ENCODE data around the gene RPA3.
A peak's percentile ranks its signal among the peaks of the same experiment; 100 is the strongest.

The RPA3 gene

DNA sequence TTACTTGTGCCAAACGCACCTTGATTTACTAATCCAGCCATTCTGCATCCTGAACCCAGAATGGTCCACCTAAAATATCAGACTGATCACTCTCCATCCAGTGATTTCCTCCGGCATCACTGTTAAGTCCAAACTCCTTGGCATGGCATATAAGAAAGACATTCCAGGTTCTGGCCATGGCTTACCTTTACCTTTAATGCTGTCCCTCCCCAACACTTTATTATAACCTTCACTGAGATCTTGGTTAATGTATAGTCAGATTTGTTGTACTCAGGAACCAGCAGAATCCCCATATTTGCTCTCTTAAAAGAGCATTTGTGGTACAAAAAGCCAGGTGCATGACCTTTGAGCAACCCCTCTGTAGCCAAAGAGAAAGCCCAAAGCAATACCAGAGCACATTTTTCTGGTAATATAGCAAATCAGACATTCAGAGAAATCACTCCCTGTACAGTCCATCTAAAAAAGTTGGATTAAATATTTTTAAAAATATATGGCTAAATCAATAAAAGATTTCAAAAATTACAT, 67.7 kb downstream of the RPA3 start:
- no peak for DNase-seq

DNA sequence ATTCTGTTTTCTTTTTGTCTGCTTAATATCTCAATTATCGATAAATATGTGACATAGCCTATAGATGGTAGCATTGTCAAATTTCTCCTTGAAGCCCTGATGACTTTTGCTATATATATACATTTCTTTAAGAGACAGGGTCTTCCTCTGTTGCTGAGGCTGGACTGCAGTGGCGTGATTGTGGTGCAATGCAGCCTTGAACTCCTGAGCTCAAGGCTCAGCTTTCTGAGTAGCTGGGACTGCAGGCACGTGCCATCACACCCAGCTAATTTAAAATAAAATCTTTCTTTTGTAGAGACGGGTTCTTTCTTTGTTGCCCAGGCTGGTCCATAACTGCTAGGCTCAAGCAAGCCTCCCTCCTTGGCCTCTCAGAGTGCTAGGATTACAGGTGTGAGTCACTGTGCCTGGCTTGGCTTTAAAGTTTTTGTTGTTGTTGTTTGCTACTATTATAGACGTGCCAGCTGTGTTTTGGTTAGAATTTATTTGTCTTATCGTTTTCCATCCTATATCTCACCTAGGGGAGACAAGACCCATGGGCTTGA, 70.8 kb downstream of the RPA3 start:
- no peak for DNase-seq

DNA sequence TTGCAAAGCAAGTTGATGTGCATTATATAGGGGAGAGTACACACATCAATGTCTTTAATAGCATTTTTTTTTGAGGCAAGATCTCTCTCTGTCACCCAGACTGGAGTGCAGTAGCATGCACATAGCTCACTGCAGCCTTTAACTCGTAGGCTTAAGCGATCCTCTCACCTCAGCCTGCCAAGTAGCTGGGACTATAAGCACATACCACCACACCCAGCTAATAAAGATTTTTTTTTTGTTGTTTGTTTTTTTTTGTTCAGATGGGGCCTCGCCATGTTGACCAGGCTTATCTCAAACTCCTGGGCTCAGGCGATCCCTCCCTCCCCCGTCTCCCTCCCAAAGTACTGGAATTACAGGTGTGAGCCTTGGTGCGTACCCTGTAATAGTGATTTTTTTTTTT, 76.3 kb downstream of the RPA3 start:
- DNase-seq: no peak

DNA sequence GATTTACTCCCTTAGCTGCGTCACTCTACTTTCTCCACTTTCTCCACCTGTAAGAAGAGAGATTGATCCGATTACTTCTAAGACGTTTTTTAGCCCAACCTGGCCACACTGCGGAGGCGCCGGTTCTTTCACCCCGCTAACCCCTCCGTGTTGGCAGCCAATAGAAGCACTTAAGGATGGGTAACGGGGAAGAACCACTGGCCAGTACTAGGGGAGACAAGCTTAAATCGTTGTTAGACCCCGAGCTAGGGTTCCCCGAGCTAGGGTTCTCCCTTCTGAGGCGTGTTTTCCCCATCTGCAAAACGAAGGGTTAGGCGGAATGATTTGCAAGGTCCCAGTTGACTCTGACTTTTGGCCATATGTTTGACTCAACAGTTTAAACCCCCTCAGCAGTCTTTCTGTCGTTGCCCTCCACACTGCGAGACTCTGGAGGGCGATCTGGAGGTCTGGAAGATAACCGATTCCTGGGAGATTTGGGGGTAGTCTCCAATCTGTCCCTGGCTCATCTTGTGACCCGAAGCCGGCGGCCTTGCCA, 77.2 kb downstream of the RPA3 start:
- DNase-seq: peak; percentile 4

DNA sequence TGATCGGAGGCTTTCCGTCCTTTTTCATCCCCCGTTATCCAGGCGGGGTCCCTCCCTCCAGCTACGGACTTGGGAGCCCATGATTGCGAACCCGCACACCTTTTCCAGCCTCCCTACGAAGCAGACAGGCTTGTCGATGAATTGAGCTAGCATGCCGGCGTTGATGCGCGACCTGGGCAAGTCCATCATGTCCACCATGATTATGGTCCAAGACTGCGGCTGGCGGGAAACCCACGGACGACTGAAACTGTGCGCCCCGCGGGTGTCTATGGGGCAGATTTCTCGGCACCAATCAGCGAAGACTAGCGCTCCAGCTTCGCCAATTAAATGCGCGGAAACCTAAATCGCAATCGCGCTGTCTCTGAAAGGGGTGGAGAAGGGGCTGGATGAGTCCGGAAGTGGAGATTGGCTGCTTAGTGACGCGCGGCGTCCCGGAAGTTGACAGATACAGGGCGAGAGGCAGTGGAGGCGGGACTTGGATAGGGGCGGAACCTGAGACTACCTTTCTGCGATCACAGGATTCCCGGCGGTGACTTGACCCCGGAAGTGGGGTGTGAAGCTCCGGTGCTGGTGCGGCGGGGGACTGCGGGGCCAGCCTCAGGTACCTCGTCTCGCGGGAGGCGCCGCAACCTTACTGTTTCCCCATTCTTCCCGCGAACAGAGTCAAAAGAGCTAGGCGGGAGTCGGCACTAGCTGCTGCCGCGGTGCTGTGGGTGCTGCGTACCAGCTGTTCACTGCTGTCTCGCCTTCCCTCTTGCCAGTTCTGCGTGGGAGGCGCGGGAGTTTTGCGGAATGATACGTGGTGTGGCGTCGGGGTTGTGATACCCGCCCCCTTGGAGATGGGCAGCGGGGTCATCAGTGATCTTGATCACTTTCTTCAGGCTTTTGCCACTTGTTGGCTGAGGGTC, 77.9 kb downstream of the RPA3 start, which contains the start of gene UMAD1:
UMAD1 (plus strand) TSS at position 532 of the 908 bp plus-strand sequence. CDS start 32,620 bp downstream, outside the sequence.
- peak; percentile 98 for DNase-seq

DNA sequence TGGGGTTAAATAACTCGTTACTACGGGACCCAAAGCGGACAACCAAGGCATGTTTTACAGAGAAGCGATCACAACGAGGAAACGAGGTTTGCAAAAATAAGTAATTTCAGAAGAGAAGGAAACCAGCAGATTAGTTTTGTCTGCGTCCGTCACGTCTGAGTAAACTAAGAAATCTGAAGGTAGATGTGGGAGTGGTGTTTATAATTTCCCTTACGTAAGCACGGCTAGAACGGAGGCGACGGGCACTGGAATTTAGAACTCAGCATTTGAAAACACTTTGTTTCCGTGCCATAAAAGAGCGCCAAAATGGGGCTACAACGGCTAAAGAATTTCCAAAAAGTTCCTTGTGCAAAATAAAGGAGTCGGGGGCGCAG, 78.6 kb downstream of the RPA3 start:
- peak; percentile 57 for DNase-seq

DNA sequence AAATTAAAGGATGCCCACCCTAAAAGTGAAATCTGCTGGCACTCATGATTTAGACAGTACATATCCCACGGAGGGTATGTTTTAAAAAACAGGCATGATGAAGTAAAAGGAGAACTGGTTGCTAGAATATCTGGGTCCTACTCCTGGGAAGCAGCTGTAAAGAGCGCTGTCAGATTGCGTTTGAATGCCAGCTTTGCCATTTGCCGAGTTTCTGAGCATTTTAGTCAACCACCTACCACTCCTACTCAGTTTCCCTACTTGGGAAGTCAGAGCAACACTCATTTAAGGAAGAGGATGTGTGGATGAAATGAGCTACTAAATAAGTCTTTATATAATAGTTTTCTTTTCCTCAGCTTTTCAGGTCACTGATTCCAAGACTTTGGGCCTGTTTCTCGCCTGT, 79.0 kb downstream of the RPA3 start:
- no peak for DNase-seq

DNA sequence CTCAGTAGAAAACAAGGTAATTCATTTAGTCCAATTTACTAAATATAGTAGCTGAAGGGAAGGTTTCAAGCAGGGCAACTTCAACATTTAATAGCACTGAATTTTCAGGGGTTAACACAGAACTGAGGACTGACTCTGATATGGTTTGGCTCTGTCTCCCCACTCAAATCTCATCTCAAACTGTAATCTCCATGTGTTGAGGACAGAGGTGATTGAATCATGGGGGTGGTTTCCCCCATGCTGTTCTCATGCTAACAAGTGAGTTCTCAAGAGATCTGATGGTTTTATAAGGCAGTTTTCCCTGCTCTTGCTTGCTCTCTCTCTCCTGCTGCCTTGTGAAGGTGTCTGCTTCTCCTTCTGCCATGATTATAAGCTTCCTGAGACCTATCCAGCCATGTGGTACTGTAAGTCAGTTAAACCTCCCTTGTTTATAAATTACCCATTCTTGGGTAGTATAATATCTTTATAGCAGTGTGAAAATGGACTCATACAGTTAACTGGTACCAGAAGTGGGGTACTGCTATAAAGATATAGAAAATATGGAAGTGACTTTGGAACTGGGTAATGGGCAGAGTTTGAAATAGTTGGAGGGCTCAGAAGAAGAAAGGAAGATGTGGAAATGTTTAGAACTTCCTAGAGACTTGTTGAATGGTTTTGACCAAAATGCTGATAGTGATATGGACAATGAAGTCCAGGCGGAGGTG, 87.6 kb downstream of the RPA3 start:
- no peak for DNase-seq

DNA sequence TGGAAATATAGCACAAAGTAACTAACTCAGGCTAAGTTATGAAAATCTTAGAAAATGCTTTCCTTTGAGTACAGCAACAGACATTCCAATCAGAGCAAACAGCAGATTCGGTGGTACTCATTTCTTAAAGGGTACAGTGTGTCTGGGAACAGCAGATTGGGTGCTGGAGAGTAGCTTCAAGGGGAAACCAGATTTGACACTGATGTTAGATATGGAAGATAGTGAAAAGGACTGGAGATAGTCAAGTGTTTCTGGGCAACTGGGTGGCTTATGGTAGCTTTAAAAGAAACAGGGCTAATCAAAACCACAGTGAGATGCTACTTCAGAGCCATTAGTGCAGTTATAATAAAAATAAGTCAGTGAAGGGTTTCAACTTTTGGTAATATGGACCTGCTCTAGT, 89.9 kb downstream of the RPA3 start:
- no peak for DNase-seq

DNA sequence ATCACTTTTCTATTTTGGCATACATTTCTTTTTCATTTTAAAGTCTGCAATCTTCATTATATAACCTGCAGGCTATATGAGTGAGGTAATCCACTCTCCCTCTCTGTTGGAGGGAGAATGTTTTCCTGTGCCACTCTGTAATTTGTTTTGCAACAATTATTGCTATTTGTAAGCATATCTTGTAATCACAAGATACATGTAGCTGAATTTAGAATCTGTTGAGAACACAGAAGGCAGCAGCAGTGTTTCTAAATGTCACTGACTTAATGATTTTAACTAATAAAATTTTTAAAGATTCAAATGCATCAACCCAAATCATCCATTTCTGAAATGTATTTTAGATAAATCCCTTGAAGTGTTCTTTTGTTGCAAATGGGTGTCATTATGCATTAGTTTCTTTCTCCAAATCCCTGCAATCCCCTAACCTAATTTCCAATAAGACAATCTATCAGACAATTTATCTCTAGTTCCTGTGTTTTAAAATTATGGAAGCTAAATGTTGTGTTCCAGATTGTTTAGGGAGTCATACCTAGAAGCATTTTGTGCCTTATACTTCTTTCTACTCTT, 97.7 kb downstream of the RPA3 start:
- no peak for DNase-seq

DNA sequence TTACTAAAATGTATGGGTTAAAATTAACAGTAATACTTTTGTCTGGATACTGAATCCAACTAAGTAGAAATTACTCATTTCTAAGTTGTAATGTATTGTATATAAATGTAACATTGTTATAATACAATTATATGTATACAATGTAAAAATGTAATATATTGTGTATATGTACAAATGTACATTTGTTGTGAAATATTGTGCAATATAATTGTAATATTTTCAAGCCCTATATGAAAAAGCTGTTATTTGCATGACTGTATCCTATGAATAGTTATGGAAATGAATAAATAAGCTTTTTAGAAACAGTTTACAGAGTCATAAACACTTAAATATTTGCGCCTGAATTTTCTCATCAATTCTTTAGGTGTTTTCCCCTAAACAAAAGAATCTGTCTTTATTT, 98.2 kb downstream of the RPA3 start:
- no peak for DNase-seq

DNA sequence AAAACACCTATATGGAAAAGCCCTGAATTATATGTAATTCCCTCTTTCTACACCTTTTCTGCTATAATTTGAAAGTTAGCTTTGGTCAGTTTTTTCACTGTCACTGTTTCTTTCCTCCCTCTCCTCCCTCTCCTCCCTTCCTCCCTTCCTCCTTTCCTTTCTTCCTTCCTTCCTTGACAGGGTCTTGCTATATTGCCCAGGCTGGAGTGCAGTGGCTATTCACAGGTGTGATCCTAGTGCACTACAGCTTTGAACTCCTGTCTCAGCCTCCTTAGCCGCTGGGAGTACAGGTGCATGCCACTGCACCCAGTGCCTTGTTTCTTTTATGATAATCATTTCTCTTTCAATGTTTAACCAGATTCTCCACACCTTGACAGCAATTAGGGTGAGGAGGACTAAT, 100.0 kb downstream of the RPA3 start:
- DNase-seq: no peak

DNA sequence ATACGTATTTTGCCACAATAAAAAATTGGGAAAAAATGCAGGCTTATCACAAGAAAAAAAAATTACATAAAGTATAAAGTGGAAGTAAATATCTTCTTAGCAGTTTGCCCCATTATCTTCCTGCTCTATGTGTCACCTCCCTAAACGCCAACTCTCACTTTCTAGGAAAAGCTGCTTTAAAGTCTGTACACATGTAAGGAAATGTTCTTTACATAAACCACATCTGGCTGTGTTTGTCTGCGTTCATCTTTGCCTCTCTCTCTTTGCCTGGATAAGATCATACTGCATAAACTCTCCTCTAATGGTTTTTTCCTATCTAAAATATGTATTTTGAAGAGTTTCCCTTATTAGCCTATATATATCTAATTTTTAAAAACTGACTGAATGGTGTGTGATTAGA, 100.9 kb downstream of the RPA3 start:
- no peak for DNase-seq

DNA sequence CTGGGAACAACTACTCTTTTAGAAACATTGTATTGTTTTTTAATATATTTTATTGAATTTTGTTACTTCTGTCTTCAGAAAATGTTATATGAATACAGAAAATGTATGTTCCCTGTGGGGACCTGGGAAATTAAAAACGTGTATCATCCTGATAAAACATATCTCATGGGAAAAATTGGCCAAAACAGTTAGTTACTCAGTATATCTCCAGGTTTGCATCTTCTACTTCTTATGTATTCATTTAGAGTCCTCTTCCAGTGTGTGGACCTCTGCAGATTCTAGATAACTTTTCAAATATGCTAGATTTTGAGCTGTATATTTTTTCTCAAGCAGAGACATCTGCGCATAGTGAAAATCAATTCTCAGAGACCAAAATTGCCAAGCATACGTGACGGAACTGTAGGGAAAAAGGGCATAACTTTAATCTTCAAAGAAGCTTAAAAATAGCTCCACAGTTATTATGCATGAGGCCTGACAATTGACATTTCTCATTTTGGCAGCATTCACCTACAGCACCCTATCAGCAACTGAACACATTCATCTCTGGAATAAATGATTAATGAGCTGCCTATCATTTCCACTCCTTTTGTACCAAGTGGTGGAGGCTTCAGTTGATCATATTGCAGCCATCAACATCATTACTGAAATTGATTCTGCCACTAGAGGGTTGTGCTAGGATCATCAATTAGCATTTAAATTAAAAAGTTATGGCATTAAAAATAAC, 104.2 kb downstream of the RPA3 start:
- no peak for DNase-seq

DNA sequence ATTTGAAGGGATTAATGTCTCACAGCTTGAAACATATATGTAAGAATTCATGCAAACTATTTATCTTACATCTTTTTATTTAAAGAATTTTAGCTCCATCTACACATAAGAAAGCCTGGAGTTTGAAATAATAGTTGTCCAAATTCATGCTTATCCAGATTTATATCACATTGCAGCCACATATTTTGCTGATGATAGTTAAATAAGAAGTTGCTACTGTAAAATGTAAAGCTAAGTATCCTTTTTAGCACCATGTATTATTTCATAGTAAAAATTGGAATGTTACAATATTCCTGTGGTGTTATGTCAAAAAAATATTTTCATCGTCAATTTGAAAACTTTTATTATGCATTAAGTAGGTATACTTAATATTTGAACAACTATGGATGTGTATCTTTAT, 105.2 kb downstream of the RPA3 start:
- DNase-seq: no peak

DNA sequence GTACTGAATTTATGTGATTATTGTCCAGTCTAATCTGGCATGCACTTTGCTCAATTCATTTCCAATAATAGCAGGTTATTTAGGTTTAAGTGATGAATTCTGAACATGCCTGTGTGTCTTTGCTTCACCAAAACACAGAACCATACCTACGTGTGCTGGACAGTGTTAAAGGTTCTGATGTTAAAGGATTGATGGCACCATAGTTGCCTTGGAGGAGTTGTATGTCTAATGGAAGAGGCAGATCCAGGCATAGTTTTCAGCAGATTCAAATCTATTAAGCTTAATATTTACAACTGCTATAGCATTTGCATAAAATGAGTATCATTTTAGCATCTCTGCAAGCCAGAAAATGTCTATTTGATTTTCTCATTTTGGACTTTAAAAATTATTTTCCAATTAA, 105.9 kb downstream of the RPA3 start:
- DNase-seq: no peak

DNA sequence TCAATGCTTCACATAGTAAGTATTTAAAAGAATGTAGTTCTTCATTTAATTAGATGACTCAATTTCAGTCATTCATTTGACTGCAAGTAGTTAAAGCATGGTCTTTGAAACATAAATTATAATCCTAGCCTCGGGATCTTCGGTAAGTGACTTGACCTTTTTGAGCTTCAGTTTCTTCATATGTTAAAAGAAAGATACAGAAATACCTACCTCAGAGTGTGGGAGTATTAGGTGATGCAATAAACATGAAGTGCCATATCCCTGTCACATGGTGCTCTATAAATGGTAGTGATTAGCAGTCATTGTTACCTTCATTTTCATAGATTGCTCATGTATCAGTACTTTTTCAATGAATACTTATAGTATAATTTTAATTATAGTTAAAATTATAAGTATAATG, 109.1 kb downstream of the RPA3 start:
- DNase-seq: no peak

DNA sequence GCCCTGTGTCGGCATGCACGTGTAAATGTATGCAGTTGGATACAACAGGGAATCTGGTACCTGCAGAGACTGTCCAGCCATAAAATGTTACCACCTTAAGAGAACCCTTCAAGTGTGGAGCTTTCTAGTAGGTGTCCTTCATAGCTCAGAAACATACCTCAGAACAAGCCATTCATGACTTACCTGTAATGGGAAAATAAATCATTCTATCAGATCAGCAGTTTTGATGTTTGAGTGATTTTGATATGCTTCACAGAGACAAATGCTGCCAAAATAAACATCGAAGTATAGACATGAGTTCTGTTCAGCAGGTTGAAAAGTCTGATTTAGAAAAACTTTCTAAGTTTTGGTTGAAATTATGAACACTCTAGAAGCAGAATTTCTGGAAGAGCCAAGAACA, 111.4 kb downstream of the RPA3 start:
- no peak for DNase-seq

DNA sequence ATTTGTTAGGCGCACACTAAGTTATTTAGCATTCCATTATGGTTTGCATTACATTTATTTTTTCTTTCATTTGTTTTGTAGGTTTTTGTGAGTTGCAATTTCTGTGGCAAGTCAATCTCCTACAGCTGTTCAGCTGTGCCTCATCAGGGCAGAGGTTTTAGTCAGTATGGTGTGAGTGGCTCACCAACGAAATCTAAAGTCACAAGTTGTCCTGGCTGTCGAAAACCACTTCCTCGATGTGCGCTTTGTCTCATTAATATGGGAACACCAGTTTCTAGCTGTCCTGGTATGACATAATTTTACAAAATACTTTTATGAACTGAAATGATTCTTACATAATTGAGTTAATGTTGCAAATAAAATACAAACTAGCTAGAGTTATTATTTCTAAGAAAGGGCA, 122.2 kb downstream of the RPA3 start:
- DNase-seq: no peak

DNA sequence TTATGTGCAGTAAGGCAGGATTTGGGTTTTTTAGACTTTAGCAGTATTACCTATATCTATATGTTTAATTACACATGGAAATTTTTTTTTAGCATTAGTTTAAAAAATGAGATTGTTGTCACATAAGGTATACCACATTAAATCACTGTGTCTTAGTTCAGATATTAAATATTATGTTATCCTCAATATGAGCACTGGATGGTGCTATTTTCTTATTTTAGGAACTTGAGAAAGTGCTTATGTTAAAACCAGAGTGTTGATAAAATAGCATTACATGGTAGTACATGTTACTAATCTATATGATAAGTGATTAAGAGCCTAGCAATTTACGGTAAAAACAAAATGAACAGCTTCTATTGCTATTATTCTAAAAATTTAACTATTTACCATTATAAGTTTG, 123.0 kb downstream of the RPA3 start:
- no peak for DNase-seq
